GM12872 (cell line): ENCODE results near the gene MMS22L.

Experiments
- TF ChIP-seq, protein P1 (sequence below): IDR thresholded peaks from 3 replicates; pipeline ENCODE4 v1.5.1; 2011; ENCODE audit warnings: low read depth, mild to moderate bottlenecking, low read length, moderate library complexity; ENCODE audit not compliant: insufficient read depth

MMS22L gene

DNA sequence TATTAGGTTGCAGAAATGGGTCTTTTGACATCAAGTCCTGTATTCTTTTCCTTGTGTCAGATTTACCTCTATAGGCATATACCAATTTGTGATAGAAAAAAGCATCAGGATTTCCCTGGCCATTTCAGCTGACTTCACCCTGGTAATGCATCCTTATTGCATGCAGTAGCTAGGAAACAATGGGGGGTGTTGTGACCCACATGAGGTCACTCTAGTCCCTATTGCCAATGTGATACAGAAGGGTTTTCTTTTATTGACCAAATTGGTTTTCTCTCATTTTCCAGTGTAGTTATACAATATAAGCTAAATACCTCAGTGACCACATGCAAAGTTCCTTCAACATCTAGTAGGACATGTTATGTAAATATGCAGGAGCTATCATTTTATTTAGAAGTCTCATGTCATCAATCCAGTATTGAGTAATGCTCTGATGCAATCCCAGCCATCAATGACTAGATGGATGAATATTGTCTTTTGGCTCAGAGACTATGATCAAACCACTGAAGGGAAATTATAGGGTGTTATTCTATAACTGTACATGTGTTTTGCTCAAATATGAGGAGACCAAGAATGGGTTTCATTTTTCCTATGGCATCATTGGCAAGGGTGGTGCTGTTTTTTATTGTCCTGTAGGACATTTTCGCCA lies 180.7 kb downstream of the MMS22L start:
- TF ChIP-seq, protein P1, sequence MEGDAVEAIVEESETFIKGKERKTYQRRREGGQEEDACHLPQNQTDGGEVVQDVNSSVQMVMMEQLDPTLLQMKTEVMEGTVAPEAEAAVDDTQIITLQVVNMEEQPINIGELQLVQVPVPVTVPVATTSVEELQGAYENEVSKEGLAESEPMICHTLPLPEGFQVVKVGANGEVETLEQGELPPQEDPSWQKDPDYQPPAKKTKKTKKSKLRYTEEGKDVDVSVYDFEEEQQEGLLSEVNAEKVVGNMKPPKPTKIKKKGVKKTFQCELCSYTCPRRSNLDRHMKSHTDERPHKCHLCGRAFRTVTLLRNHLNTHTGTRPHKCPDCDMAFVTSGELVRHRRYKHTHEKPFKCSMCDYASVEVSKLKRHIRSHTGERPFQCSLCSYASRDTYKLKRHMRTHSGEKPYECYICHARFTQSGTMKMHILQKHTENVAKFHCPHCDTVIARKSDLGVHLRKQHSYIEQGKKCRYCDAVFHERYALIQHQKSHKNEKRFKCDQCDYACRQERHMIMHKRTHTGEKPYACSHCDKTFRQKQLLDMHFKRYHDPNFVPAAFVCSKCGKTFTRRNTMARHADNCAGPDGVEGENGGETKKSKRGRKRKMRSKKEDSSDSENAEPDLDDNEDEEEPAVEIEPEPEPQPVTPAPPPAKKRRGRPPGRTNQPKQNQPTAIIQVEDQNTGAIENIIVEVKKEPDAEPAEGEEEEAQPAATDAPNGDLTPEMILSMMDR: no peak

DNA sequence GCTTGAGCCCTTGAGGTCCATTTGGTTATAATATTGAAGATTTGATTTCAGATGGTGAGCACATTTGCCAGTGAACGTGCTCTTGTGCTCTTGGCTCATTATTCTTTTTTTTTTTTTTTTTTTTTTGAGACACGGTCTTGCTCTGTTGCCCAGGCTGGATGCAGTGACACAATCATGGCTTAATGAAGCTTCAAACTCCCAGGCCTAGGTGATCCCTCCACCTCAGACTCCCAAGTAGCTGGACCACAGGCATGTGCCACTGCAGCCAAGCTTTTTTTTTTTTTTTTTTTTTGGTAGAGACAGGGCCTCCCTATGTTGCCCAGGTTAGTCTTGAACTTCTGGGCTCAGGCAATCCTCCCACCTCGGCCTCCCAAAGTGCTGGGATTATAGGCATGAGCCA lies 182.3 kb downstream of the MMS22L start:
- TF ChIP-seq, protein P1: no peak

DNA sequence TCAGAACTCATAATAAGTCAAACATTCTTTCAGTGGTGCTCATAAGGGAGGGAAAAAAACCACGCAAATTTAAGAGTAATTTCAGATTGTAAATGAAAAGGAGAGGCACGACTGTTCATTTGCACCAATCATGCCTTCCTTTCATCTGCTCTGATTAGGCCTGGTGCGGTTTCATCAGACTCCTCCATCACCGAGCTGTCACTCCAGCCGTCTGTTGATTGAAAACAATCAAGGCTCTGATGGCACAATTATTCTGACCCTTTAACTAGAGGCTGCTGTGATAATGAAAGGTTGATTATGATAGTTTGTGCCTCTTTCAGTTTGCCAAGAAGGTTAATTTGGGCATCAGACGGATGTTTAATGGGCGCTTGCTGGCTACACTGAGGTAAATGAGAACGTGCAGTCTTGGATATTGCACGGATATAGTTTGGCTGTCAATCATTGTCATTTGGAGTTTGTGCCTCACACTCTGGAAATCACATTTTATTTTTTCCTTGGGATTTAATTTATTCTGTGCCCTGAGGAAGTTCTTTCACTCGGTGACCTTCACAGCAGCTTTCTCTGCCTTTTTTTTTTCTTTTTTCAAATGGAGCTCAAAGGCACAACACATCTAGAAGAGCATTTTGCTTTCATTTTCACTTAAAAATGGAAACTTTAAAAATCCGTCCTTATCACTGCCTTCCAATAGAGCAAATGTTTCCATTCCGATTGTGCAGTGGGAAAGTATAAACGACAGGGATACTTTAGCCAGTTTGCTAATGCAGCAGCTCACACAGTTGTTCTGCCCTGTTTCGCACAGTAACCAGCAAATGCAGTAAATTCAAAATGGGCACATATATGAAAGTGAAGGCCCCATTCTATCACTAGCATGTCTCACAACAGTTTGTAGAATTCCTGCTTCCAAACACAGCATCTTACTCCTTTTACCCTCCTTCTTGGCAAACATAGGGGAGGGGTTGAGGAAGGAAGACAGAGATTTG lies 185.7 kb downstream of the MMS22L start:
- TF ChIP-seq, protein P1: no peak

DNA sequence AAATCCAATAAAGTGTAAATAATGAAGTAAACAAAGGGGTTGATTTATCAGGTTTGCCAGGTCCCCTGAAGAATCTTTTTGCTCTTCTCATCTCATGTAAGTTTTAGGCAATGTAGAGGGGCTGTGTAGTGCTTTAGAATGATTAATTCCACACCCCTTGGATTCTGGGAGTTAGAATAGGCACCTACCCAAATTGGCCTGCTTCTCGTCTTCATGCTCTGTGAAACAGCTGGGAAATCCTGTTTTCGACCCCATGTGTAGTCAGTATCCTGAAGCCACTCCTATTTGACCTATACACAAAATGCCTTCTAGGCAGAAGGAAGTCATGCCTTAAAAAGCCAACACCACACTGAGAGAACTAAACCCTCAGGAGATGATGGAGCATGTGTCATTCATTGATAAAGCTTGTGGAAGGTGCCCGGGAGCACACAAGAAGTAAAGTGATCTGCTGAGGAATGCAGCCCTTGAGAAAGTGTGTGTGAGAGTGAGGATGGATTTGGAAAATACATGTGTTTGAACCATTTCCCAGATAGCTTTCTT lies 187.6 kb downstream of the MMS22L start:
- TF ChIP-seq, protein P1: no peak

DNA sequence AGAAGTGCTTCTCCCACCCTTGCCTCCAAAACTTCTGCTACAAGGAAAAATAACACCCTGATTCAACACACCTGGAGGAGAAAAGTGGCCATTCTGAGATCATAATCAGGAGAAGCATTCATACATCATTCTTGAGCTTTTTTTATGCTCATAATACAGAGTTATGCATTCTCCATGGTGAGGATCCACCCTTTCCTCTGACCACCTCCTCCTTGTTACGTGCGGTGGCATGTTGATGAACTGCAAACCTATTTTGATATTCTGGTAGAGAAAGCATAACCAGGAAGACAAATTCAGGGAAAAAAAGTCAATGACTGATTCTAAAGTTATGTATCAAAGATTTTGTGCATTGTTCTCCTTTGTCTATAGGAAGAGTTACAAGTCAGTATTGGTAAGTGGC lies 188.6 kb downstream of the MMS22L start:
- TF ChIP-seq, protein P1: no peak

DNA sequence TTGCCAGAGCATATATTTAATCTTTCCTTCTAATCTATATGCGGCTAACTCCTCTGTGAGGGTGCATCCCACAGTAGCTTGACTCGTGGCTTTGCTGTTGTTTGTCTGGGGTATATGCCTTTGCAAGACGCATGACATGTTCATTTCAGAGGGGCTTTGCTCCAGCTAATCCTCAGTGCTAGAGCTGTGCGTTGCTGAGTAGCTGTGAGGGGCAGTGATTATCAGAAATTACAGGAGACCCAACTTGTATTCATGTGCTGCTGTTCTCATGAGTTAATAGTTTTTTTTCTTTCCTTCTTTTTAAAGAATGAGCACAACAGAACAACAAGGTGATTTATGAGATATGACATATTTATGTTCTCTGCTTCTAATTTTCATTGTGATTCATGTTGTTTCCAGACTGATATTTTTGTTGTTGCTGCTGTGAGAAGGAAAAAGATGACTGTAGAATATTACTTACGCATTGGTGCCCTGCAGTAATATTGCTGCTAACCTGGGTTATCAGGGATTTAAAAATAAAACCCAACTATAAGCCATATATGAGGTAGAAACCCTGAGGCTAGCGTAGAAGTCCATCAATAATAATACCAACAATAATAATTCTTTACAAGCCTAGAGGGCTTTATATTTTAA lies 190.2 kb downstream of the MMS22L start:
- TF ChIP-seq, protein P1: no peak
